HG03095 (cell line): ENCODE results near the gene ULBP3.
"Not testable (repeated sequence)": the region's sequence is repeated elsewhere in the genome, so short reads cannot be mapped to it uniquely, and the experiment has no call there.

Source experiments
- ATAC-seq: cut with Tn5 transposase; IDR thresholded peaks from one replicate; pipeline ENCODE4 v1.9.1; 2021; ENCODE audit warnings: moderate library complexity; ENCODE audit not compliant: unreplicated experiment

The ULBP3 gene

DNA sequence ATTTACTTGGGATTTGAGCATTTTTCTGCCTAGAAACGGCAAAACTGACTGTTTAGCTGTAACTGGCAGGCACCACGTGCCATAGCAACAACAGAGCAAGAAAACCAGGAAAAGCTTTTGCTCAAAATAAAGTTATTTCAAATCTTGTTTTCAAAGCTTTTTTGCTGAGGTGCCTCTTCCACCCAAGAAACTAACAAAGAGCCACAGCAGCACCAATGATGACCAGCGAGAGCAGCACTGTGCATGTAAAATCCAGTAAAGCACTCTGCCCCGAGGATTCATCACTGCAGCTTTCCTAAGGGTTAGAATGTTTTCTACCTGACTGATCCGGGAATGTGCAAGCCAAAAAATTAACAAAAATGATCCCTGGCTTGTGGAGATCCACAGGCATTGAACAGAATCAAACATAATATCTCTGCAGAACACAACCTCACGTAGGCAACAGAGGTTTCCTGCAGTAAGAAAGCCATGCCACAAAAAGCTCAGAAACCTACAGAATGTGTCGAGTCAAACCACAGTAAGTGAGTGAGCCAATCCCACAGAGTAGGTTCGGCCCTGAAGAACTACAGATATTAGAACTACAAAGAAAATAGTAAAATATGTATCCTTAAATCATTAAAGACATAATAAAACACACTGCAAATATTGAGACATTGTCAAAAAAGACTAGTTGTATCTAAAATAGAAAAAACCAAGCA, 7.4 kb upstream of the ULBP3 start:
- ATAC-seq: no peak

DNA sequence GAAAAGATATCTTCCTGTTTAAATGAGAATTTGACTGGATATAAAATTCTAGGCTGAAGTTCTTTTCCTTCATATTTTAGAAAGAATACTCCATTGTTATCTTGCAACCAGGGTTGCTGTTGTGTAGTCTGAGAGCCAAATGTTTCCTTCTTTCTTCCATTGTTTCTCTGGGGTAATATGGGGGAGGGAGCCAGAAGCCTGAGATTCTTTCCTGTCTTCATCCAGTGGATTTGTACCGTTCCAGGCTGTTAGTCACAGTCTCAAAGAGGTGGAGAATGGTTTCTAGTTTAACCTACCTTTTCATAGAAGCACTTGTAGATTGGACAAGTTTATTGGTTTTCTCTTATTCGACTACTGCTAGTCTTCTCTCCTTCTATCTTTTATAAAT, 6.1 kb upstream of the ULBP3 start:
- no peak for ATAC-seq

DNA sequence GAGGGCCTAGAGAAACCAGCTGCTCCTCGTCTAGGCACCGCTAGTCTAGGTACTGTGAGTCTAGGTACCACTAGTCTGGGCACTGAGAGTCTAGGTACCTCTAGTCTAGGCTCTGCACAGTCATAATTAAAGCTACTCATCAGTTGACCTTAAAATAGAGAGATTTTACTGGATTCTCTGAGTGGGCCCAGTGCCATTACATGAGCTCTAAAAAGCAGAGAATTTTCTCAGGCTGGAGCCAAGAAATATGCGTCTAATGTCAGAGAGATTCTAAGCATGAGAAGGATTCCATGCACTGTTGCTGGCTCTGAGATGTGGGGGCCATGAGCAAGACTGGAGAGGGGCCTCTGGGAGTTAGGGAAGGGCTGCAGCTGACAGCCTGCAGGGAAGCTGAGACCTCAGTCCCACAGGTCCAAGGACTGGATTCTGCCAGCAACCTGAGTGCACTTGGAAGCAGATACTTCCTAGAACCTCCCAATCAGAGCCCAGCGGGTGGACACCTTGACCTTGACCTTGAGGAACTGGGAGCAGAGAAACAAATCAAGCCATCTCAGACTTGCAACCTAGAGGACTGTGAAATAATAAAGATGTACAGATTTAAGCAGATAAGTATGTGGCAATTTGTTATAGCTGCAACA, 5.6 kb upstream of the ULBP3 start:
- ATAC-seq: not testable (repeated sequence)

DNA sequence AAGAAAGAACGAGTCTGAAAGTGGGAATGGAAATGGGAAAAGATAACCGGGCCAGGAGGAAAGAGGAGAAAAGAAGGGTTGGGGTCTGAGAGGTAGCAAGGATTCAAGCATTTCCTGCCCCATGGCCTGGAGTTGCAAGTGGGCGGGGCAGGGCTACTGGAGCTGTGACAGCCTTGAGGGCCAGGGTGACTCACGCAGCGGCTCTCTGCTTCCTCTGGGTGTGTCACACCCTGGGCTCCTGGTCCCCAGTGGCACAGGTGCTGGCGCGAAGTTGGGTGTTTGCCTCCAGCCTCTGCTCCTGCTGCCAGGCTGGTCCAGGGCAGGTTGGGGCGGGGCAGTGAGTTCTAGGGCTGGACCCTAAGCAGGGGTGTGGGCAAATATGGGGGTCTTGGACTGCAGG, 3.3 kb upstream of the ULBP3 start:
- no peak for ATAC-seq

DNA sequence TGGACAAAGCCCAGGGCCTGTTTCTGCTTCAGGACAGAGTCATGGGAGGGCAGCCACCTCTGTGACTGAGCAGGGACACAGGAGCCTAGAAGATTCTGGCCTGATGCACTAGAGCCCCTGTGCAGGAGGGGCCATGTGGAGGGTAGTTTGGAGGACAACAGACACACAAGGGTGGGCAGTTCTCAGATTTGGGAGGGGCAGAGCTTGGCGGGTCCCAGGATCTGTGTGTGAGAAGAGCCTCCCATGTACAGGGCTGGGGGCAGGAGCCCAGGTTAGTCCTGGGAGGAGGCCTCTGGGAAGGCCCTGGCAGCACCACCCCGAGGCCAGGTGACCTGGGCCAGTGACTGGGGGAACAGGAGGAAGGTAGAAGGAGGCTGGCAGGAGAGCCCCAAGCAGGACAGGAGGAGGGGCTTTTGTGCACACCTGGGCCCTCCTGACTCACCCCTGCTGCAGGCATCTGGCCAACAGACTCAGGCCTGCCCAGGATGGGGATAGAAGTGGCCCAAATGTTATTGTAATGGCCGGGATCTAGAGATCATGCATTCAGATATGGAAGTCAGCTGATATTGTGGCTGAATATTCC, 1.4 kb upstream of the ULBP3 start:
- no peak for ATAC-seq

DNA sequence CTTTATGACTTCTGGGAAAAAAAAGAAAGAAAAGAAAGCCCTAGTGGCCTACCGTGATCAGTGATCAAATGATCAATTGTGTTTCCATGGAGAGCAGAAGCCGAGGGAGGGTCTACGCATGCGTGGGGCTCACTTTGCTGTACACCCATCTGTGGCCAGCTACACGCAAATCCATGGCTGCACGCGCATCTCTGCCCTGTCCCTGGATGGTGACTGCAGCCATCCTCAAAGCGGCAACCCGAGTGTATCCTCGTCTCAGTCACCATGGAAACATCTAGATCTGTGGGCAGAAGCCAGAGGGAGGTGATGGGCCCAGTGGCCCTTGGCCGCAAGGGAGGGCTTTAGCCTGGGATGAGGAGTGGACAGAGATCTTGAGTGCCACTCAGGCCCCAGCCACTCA, 785 bp upstream of the ULBP3 start:
- no peak for ATAC-seq

DNA sequence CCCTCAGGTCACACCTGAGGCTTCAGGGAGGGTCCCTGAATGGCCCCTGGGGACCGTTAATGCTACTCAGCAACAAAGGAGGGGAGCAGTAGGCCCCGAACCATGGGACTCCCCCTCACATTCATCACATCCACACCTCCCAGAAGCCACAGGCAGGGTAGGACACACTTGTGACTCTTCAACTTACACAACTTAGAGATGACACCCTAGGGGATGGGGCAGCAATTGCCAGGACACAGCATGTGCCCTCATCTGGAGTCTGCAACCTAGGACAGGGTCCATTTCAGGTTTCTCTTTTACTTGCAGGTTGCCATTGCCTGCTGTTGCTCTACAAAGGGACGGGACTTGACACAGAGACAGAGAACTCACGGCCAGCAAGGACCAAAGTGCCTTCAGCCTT, 770 bp downstream of the ULBP3 start:
- no peak for ATAC-seq

DNA sequence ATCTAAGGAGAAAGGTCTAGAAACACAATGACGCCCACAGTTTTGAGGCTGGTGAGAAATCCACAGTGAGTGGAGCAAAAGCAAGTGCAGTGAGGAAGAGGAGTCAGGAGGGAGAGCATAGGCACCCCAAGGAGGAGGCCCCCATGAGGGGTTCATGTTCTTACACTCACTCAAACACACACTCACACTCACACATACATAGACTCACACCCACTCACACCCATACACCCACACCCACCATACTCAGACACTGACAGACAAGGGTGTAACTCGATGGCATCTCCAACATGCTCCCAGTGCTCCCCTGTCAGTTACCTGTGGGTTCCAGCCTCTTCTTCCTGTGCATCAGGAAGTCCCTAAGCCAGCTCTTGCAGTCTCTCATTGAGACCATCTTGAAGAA, 3.8 kb downstream of the ULBP3 start:
- ATAC-seq: no peak

DNA sequence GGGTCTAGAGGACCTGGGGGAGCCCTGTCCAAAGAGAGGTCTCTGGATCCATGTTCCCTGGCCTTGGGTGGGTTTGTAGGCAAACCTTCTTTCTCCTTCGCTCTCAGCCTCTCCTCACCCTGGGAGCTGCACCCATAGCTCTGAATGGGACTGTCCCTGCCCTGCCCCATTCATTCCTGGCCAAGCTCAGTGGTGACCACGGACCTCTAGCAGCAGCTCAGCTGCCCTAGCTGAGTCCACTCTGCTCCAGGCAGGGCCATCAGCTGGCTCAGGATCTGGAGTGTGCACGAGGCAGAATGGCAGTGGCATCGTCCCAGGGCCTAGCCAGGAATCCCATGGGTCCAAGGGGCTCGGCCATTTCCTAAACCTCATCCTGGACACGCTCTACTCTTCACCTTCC, 5.3 kb downstream of the ULBP3 start:
- ATAC-seq: no peak

DNA sequence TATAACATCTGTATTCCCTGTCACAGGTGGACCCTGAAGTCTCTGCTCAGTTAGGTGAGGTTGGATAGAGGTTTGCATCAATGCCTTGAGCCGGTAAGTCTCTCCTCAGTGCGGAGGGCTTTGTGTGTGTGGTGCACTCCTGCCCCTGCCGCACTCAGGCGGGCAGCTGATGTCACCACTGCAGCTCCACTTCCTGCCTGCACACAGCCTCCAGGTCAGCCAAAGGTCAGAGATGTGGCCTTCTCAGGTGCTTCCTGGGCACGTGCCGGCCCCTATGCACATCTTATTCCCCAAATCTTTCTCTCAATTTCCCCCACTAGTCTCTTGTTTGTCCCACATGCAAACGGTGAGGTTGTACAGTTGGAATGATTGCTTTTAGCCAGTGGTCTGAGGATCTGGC, 8.9 kb downstream of the ULBP3 start:
- ATAC-seq: not testable (repeated sequence)

DNA sequence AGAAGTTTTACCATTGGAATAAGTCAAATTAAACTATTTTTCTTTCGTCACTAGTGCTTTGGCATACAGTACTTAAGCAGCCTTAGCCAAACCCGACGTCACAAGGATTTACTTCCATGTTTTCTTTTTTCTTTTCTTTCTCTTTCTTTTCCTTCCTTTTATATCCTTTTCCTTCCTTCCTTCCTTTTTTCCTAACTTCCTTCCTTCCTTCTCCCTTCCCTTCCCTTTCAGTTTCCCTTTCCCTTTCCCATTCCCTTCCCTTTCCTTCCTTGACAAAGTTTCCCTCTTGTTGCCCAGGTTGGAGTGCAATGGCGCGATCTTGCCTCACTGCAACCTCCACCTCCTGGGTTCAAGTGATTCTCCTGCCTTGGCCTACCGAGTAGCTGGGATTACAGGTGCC, 9.9 kb downstream of the ULBP3 start:
- no peak for ATAC-seq

DNA sequence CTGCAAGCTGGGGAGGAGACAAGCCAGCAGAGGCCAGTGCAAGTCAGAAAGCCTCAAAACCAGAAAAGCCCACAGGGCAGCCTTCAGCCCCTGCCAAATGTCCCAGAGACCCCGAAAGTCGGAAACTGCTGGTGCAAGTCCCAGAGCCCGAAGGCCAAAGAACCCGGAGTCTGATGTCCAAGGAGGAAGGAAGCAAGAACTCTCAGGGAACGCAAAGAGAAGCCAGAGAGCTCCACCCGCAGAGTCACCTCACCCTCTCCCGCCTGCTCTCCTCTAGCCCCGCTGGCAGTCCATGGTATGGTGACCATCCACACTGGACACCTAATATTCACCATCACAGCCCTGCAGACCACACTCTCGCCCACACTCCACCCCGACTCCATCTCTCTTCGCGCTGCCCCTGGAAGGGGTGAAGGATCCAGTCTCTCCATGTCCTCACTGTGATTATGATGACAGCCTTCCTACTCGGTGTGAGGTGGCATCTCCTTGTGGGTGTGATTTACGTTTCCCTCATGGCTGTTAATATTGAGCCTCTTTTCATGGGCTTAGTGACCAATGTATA, 10.6 kb downstream of the ULBP3 start:
- ATAC-seq: no peak

DNA sequence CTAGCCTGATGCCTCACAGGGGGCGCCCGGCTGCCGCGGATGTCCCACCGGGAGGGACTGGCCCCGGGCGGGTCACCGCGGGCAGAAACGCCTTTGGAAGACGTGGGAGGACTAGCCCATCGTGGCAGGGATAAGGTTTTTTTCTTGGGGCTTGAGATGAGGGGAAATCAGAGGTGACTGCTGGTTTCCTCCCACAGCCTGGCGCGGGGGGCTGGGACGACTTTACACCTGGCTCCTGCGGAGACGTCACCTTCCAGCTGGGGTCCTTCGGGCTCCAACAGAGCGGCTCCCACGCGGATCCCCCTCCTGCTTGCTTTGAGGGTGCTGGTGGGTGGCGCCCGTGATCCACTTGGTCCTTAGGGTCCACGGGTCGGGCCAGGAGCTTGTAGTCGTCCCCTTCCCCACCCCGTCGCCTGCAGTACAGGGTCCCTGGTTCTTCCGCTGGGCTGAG, 11.4 kb downstream of the ULBP3 start:
- no peak for ATAC-seq

DNA sequence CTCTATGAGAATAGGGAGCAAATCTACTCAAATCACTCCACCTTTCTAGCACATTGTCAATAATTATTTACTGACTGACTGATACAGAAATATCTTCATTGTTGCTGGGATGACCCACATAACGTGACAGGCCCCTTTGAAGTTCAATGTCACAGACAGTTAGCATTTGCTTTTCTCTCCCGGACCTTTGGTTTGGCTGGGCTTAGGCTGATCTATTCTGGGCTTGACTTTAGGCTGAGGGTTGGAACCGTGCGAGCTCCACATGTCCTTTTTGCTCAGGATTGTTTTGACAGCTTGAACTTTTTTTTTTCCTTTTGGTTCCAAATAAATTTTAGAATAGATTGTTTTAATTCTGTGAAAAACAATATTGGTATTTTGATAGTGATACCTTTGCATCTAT, 12.0 kb downstream of the ULBP3 start:
- ATAC-seq: no peak

DNA sequence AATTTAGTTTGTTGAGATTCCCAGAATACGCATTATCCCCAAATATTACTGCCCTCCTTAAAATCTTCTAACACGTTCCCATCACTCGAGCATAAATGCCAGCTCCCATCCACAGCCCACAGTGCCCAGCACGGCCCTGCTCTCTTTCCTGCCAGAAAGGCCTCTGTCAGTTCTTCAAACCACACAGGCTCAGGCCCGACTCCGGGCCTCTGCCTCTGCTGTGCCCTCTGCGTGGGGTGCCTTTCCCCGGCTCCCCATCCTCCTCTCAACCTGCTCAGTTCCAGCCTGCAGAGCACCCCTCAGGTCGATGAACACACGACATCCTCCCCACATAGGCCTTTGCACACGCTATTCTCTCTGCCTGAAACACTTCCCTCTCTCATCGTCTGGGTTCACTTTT, 12.8 kb downstream of the ULBP3 start:
- no peak for ATAC-seq

DNA sequence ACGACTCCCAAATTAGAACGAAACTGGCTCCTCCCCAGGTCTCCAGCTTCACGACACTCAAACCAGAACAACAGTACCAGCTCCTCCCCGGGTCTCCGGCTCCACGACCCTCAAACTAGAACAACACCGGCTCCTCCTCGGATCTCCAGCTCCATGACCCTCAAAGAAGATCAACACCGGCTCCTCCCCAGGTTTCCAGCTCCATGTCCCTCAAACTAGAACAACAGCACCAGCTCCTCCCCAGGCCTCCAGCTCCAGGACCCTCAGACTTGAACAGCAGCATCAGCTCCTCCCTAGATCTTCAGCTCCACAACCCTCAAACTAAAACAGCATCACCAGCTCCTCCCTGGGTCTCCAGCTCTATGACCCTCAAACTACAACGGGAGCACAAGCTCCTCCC, 13.8 kb downstream of the ULBP3 start:
- no peak for ATAC-seq

DNA sequence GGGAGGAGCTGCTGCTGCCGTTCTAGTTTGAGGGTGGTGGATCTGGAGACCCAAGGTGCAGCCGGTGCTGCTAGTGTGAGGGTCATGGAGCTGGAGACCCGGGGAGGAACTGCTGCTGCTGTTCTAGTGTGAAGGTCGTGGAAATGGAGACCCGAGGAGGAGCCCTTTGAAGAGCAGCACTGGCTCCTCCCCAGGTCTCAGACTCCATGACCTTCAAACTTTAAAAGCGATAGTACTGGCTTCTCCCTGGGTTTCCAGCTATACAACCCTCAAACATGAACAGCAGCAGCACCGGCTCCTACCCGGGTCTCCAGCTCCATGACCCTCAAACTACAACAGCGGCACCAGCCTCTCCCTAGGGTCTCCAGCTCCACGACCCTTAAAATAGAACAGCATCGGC, 15.5 kb downstream of the ULBP3 start:
- ATAC-seq: no peak

DNA sequence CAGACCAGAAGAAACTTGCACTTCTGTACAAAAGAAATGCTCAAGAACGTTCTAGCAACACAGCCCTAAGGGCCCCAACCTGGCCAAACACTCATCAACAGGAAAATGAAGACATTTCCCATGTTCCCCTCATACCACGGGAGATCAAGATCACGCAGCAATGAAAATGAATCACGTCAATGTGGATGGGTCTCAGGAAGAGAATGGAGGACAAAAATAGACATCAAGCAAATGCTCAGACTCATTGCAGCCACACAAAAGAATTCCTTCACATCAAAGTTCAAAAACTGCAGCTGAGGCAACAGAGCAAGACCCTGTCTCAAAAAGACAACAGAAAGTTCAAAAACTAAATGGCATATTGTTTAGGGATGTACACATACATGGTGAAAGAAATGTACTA, 18.1 kb downstream of the ULBP3 start:
- no peak for ATAC-seq

DNA sequence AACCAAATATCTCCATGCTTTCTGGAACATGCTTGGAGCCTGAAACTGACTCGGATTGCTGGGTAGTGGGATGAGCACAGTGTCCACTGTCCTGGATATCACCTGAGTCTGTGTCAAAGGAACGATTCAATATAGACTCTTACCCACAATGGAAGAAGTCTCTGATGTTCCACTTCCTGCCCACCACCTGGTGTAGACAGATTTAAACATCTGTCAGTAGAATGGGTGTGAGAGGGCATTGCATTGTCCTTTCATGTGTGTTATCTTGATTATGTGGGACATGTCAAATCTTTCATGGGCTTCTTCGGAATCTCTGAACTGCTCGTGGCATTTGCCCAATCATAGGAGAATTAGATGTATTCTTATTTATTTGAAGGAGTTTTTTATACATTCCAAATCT, 20.8 kb downstream of the ULBP3 start:
- ATAC-seq: no peak

DNA sequence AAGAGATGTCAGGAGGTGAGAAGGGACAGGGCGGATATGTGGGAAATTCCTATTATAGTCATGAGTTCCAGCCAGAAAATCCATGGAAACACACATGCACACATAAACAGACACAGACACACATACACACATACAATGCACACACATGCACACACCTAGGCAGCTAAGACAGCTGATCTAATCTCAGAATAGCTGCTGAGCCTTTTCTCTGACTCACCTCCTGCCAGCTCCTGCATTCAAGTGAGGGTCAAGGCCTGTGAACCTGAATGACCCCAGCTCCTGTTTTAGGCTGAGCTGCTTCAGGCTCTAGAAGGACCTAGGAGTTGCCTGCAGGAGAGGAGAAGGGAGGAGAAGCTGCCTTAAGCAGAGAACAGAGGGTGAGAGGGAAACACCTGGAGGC, 22.0 kb downstream of the ULBP3 start:
- ATAC-seq: no peak

DNA sequence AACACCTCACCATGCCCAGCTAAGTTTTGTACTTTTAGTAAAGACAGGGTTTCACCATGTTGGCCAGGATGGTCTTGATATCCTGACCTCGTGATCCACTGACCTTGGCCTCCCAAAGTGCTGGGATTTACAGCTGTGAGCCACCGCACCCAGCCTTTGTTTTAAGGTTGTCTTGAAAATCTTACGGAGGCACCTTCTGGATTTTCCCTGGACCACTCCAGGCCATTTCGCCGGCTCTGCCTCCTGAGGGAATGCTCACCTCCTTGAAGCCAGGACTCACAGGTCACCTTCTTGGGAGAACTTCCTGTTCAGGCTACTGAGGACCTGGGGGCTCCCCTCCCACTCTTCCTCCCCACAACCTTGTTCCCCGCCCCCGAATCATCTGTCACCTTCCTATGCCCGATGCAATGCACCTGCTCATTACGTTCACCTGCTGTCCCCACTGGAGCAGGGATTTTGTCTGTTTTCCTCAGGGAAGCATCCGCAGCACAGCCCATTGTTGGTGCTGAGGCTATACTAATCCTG, 24.2 kb downstream of the ULBP3 start:
- ATAC-seq: no peak
